Breast epithelium (tissue), 3 donors: ENCODE data around the gene CAMSAP2.

Experiments used
- CTCF ChIP-seq, 3 donors: fragments of 450-650 bp; IDR thresholded peaks; one replicate each; pipeline ENCODE4 v1.5.1; 2016 to 2017; ENCODE audit warnings: antibody characterized with exemption in 3 of 3, mild to moderate bottlenecking in 3 of 3, moderate library complexity in 3 of 3
- POLR2A ChIP-seq: fragments of 450-650 bp; IDR thresholded peaks from one replicate; pipeline ENCODE4 v1.6.1; 2016; ENCODE audit warnings: antibody characterized with exemption, mild to moderate bottlenecking, moderate library complexity

- no peak for TF ChIP-seq POLR2A
- TF ChIP-seq CTCF (IDR thresholded peaks at IDR 0.05) = no peak
Measured at GRCh38 chr1:200778766-200779165, 40.1 kb downstream of the CAMSAP2 start.
